ENCODE measurements around the gene FOXP1. TPM values are rescaled to one million over a fixed set of nuclear protein-coding genes. Genes with fewer than 3 reads are reported as not detected.

The FOXP1 gene
- total RNA-seq, 1 donor from 2014 or later = 27.3 TPM

DNA sequence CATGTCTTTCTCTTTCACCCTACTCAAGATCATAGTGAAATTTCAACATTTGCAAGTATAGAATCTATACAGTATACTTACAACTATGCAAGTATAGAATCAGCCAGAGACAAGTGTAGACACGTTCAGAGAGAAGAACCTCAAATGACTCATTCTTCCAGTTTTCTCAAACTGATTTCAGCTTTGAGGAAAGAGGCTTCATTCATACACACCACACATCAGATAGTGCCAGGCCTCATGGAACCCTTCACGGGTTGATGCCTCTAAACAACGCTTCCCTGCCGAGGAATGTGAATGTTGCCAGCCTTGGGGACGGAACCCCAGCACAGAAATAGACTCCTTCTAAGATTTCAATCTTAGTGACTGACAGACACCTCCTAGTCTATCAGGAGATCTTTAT, 135.7 kb downstream of the FOXP1 start:
- DNase-seq (ENCODE audit: low spot score) = no peak
- no peaks in the 10 kb centered on the region for H3F3A ChIP-seq (ENCODE audit: low read depth)
- no peak overlapping the region for H3K27ac ChIP-seq
- no peaks in the 10 kb centered on the region for H3K27me3 Mint-ChIP-seq (ENCODE audit: insufficient read depth, low read depth)
- peaks cover 2% of the 10 kb centered on the region for H3K36me3 Mint-ChIP-seq
- H3K9me3 Mint-ChIP-seq = no peaks in the 10 kb centered on the region
- H3K27me3 ChIP-seq = no peaks in the 10 kb centered on the region
- no peak overlapping the region for H3K4me3 ChIP-seq
- no peaks in the 10 kb centered on the region for H3K9me3 ChIP-seq (ENCODE audit: low read depth)
- H4K20me1 ChIP-seq (ENCODE audit: low read depth) = peaks cover 42% of the 10 kb centered on the region
- H3K4me2 ChIP-seq = no peak overlapping the region
- H3K36me3 ChIP-seq = no peaks in the 10 kb centered on the region
- no peaks in the 10 kb centered on the region for H3K79me2 ChIP-seq (ENCODE audit: low read depth)
- peaks cover 45% of the 10 kb centered on the region for H3K4me1 Mint-ChIP-seq
- no peak overlapping the region for H2AFZ ChIP-seq (replicated peaks)
- H3K27ac Mint-ChIP-seq = no peak overlapping the region
- H3K4me3 Mint-ChIP-seq = no peak overlapping the region
- TF ChIP-seq, protein P1, sequence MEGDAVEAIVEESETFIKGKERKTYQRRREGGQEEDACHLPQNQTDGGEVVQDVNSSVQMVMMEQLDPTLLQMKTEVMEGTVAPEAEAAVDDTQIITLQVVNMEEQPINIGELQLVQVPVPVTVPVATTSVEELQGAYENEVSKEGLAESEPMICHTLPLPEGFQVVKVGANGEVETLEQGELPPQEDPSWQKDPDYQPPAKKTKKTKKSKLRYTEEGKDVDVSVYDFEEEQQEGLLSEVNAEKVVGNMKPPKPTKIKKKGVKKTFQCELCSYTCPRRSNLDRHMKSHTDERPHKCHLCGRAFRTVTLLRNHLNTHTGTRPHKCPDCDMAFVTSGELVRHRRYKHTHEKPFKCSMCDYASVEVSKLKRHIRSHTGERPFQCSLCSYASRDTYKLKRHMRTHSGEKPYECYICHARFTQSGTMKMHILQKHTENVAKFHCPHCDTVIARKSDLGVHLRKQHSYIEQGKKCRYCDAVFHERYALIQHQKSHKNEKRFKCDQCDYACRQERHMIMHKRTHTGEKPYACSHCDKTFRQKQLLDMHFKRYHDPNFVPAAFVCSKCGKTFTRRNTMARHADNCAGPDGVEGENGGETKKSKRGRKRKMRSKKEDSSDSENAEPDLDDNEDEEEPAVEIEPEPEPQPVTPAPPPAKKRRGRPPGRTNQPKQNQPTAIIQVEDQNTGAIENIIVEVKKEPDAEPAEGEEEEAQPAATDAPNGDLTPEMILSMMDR (IDR thresholded peaks at IDR 0.05) = no peak
- peaks cover 23% of the 10 kb centered on the region for H3K4me1 ChIP-seq
- no peak overlapping the region for H3K9ac ChIP-seq

DNA sequence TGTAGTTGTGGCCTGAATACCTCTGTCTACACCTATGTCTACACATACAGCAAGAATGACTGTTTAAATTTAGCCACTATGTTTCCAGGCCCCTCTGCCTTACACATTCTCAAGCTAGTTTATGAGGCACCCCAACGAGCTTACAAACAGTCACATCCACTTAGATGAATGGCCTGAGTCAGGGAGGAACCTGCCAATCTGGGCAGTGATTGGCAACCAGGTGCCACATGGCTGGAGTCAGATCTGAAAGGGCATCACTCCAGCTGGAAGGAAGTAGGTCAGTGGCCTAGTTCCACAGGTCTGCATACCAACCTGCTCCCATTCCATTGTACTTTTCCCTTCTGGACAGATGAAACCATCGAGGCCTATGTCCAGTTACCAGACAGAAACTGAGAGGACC, 136.3 kb downstream of the FOXP1 start:
- peaks cover 2% of the 10 kb centered on the region for H3K36me3 Mint-ChIP-seq

DNA sequence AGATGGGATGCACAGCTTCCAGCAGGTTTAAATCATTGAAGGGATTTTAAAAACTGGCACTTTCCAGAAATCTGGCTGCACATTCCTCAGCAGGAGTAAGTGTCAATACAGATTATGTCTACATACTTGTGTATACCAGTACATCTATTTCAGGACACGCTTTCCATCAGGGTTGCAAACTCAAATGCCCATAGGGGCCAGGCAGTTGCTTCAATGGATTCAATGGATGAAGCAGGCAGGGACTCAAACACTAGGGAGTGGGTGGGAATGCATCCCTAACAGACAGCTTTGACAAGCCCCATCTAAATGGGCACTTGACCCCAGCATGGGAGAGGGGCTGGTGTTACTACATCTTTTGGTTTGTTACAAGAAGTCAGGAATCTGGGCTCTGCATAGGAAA, 136.8 kb downstream of the FOXP1 start:
- no peak overlapping the region for H2AFZ ChIP-seq (replicated peaks)
- H3K36me3 ChIP-seq = no peaks in the 10 kb centered on the region
- Mint-ChIP-seq H3K27ac (no peak overlapping the region), H3K4me1 (peaks cover 35% of the 10 kb centered on the region), H3K9me3 (no peaks in the 10 kb centered on the region), H3K27me3 (ENCODE audit: insufficient read depth, low read depth) (no peaks in the 10 kb centered on the region), H3K4me3 (no peak overlapping the region), H3K36me3 (peaks cover 2% of the 10 kb centered on the region)
- H3K9ac ChIP-seq = no peak overlapping the region
- DNase-seq (ENCODE audit: low spot score) = no peak
- peaks cover 32% of the 10 kb centered on the region for H4K20me1 ChIP-seq (ENCODE audit: low read depth)
- H3K79me2 ChIP-seq (ENCODE audit: low read depth) = no peaks in the 10 kb centered on the region
- H3F3A ChIP-seq (ENCODE audit: low read depth) = no peaks in the 10 kb centered on the region
- H3K4me2 ChIP-seq = no peak overlapping the region
- TF ChIP-seq EZH2 (IDR thresholded peaks at IDR 0.05) (no peak), EZH2phosphoT487 (IDR thresholded peaks at IDR 0.05) (no peak)
- TF ChIP-seq, protein P1 (IDR thresholded peaks at IDR 0.05) = no peak
- H3K4me1 ChIP-seq = peaks cover 12% of the 10 kb centered on the region
- no peak overlapping the region for H3K27ac ChIP-seq
- H3K4me3 ChIP-seq = no peak overlapping the region
- no peaks in the 10 kb centered on the region for H3K9me3 ChIP-seq (ENCODE audit: low read depth)
- no peaks in the 10 kb centered on the region for H3K27me3 ChIP-seq

More for the DNA sequence above, 136.3 kb downstream of the FOXP1 start:
- peaks cover 17% of the 10 kb centered on the region for H3K4me1 ChIP-seq
- no peaks in the 10 kb centered on the region for H3K27me3 ChIP-seq
- Mint-ChIP-seq H3K27ac (no peak overlapping the region), H3K27me3 (ENCODE audit: insufficient read depth, low read depth) (no peaks in the 10 kb centered on the region), H3K9me3 (no peaks in the 10 kb centered on the region), H3K4me1 (peaks cover 39% of the 10 kb centered on the region), H3K4me3 (no peak overlapping the region)
- no peaks in the 10 kb centered on the region for H3K36me3 ChIP-seq
- no peaks in the 10 kb centered on the region for H3F3A ChIP-seq (ENCODE audit: low read depth)
- H4K20me1 ChIP-seq (ENCODE audit: low read depth) = peaks cover 36% of the 10 kb centered on the region
- no peak overlapping the region for H2AFZ ChIP-seq (replicated peaks)
- no peaks in the 10 kb centered on the region for H3K9me3 ChIP-seq (ENCODE audit: low read depth)
- no peak for DNase-seq (ENCODE audit: low spot score)
- TF ChIP-seq, protein P1 (IDR thresholded peaks at IDR 0.05) = no peak
- TF ChIP-seq EZH2 (IDR thresholded peaks at IDR 0.05) = no peak
- TF ChIP-seq EZH2phosphoT487 (IDR thresholded peaks at IDR 0.05) = no peak
- no peak overlapping the region for H3K27ac ChIP-seq
- H3K9ac ChIP-seq = no peak overlapping the region
- H3K4me3 ChIP-seq = no peak overlapping the region
- H3K79me2 ChIP-seq (ENCODE audit: low read depth) = no peaks in the 10 kb centered on the region
- H3K4me2 ChIP-seq = no peak overlapping the region

Measured in neural progenitor cell (in vitro differentiated cells).